DMS153 treated with DMSO at 0.1 percent for 48 hours (cell line): Measurements from ENCODE around the gene IRX2.

Experiments used
- DNase-seq: peaks from one replicate; lab custom pipeline; 2025; ENCODE audit not compliant: unreplicated experiment; lab: John Stamatoyannopoulos, UW

IRX2 gene

GRCh38 chr5:2697446-2698200 is 53.9 kb downstream of the IRX2 start:
- no peak for DNase-seq

GRCh38 chr5:2697041-2697440 is 54.4 kb downstream of the IRX2 start:
- DNase-seq = no peak
